ENCODE measurements around the gene TBC1D20.

- TF ChIP-seq REST (IDR thresholded peaks at IDR 0.05; ENCODE audit: insufficient read depth in 1 of 2, low read depth in 2 of 2, low read length in 1 of 2) (no peak), CTCF (IDR thresholded peaks at IDR 0.05) (no peak)
Observed at GRCh38 chr20:404088-404487, 58.2 kb downstream of the TBC1D20 start.
